AG08395 (cell line): ENCODE results near the gene MSI2.
A peak's percentile ranks its signal among the peaks of the same experiment; 100 is the strongest.

ENCODE experiments used
- DNase-seq: peaks from one replicate; pipeline ENCODE4 v3.0.0; 2012; ENCODE audit warnings: mixed read lengths, low spot score

MSI2 gene

DNA sequence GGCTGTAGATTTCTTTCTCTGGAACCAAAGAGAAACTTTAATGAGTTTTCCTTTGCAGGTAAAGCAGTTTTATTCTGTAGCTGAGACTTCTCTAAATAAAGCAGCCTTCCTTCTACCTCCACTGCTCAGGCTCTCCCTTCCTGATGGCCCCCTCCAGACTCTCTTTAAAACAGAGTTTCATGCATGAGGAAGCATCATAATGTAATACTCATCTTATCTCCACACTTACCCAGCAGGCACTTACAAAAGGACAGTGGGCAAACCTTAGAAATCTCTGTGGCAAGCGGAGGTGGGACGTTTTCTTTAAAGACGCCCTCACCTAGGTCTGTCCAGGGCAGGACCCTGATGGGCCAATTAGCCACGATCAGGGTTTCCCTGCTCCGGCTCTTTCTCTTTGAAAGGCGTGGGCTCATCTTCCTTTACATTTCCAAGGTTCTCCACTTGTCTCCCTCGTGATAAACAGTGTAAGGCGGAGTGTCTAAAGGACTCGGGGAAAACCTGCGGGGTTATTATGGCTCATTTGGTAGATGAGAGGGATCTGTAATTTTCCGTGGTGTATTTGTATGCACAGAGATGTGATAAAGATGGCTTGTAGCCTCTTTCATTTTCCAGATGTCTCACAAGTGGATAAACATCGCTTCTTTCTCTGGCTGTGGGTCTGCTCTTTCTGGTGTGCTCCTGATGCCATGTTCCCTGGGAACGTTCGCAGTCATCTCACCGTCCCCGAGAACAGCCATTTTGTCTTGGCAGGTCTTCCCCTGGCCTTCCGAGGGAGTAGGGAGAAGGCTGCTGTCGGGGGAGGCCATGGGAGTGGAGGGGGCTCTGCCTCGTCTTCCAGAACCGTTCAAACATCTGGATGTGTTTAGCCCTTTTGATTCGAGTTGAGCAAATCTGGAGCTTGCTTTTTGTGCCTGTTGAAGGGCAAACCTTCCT is 249.8 kb downstream of the MSI2 start:
- DNase-seq, result no peak

DNA sequence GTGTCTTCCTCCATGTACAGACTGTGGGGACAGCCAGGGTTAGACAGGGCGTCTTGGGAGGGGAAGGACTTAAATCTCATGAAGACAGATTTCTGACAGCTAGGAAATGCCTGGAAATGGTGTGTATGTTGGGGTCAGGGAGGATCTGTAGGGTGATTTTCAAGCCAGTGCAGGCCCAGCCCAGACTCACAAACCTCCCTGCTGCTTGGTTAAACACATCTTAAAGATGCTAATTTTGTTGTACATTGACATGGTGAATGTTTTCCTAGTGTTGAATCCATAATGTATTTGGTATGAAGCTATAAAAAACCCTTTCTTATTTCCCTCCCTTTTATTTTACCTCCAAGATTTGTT is 250.4 kb downstream of the MSI2 start:
- no peak for DNase-seq

DNA sequence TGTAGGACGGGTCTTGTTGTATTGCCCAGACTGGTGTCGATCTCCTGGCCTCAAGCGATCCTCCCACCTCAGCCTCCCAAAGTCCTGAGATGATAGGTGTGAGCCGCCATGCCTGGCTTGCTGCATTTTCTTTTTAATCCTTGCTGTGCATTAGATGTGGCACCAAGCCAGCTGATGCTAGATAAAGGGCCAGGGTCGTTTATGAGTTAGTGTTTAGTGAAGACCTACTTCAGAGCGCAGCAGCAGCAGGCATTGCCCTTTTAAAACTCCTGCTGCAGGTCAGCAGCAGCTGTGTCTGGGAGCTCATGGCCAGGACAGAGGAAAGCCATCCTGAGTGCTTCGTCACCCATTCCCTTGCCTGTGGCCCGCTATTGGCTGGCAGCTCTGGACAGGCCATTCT is 251.5 kb downstream of the MSI2 start:
- DNase-seq, result no peak

DNA sequence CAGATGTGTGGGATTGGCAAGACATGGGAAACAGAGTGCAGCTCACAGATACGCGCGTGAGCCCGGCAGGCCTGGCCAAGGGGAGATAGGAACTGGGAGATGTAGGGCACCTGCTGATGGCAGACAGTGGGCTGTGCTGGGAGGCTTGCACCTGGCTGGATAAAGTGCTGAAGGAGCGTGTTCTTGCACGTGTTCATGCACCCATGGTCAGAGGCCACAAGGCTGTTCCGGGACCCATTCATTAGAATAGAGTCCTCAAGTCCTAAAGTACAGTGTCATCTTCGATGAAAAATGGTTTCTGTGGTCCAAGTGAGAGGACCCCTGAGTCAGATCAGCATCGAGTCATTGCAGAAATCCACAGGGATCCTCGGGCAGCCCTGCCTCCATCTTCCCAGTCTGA is 252.3 kb downstream of the MSI2 start:
- DNase-seq, result no peak

DNA sequence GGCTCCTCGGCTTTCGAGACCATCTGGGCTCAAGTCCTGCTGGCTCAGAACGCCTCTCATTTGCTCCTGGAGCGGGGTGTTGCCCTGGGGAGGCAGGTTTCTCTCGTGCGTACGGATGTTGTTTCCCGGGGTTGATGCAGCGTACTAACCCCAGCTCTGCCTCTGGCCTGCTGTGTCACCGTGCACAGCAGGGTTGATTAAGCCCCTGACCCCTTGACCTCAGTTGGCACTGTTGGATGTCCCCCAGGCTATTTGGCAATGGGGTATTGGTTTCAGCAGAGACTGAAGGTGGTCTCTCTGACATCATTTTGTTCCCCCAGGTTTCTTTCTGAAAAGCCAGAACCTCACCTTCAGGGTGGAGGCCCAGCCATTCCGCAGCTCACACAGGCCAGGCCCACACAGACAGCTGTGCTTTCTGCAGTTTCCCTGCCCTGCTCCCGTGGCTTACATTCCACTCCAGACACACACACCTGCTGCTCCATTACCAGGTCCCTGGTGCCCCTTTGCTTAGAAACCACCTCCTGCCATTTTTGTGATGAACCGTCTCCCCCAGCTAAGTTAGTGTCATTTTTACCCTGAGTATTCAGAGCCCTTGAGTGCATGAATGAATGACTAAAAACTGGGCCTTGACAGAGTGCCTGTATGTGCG is 255.3 kb downstream of the MSI2 start:
- no peak for DNase-seq

DNA sequence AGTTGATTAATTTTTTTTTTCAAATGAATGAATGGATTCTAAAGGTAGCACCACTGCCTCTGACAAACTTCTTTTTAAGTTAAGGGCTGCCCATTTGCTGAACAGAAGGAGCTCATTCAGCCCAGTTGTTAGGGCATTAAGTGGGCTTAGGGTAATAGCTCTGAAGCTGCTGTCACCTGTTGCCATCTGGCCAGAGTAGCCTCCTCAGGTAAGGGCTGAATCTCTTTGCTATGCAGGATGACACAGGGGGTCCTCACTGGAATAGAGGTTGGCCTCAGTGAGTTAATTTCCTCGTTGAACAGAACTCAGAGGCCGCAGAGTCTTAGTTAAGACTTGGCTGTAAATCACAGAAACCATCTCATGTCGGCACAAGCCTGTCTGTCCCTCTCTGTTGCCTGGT is 255.9 kb downstream of the MSI2 start:
- DNase-seq, result no peak

DNA sequence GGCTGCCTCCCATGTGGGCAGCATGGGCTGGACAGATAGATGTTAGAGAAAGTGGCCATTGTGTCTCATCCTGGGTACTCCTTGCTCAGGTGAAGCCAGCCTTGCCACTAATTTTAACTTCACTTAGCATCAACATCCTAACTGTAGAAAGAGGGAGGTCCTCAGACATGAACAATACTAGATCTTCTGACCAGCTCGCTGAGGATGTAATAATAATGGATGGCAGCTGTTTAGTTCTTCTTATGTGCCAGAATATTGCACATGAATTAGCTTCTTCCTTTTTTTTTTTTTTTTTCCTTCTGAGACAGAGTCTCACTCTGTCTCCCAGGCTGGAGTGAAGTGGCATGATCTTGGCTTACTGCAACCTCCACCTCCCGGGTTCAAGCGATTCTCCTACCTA is 256.4 kb downstream of the MSI2 start:
- no peak for DNase-seq

DNA sequence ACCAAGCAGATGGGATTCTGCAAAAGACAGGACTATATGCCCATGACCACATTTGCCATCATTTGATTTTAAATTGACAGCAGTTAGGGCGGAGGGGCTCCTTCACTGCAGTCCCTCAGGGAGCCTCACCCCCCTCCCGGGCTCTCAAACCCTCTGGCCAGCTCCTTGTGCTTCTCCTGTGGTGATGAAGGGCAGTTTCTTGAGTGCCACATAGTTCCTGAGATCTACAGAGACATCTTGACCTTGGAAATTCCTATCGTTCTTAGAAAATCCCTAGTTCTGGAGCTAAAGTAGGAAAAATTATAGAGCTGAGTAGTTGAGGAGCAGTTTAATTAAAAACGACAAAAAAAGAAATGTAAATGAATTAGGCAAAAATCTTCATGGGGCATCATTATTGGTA is 257.2 kb downstream of the MSI2 start:
- DNase-seq, result no peak

DNA sequence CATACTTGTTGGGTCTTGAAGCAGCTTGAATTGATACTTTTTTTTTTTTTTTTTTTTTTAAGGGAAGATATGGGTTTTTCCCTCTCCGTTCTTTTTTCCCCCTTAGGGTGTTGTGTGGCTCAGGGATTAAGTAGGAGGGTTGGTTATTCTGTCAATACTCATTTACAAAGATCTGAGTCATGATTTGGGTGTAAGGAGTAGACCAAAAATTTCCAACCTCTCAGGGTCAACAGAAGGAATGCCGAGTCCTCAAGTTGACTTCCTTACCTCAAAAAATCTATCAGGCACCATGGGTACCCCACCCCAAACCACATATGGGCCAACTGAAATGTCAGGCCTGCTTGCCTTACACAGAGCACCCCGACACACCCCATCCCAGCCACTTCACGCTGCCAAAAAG is 258.3 kb downstream of the MSI2 start:
- no peak for DNase-seq

DNA sequence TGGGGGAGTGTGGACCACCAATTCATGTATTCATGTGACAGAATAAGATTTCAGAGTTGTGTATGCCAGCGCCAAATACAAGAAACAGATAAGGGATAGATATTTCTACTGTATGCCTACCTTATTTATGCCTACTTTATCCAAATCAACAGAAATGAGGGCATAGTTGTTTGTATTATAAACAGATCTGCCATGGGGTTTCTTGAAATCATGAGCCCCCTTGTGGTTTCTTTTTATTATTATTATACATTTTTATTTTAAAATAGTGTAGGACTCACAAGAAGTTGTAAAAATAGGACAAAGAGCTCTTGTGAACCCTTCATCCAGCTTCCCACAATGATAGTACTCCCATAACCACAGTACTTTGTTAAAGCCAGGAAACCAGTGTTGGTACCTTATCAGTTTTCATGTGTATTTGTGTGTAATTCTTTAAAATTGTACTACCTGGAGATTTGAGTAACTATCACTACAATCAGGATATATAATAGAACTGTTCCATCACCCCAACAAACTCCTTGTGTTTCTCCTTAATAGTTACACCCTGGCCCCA is 259.4 kb downstream of the MSI2 start:
- no peak for DNase-seq

DNA sequence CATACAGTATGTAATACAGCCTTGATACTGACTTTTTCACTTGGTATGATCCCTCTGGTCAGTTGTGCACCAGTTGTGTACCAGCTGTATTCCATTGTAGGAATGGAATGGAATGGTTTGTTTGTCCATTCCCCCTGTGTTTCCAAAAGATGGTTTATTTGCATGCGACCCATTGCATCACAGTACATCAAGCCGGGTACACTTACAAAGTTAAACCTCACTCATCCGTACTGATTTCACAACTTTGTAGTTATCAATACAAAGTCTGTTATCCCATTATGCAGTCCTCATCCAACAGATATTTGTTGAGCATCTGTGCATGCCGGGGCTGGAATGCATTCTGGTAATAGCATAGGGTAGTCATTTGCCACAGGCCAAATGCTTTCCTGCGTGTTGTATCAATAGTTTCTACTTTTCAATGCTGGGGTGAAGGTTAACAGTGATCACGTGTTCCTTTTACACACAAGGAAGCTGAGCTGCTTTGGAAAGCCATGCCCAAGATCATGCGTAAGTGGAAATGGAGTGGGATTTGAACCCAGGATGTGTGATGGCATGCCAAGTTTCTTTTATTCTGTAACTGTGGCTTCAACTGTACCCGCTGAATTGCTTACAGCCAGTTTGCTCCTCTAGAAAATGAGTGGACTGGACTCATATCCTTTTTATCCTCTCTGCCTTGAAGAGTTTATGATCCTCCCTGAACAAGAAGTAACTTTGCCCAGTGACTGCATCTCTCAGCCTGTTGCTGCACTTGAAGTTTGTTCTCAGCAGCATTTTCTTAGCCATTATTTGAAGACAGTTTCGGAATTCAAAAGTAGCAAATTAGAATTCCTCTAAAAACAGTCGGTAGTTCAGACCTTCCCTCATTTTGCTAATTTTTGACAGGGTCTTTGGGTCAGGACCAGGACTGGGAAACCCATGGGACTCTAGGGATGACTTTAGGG is 260.2 kb downstream of the MSI2 start:
- no peak for DNase-seq

DNA sequence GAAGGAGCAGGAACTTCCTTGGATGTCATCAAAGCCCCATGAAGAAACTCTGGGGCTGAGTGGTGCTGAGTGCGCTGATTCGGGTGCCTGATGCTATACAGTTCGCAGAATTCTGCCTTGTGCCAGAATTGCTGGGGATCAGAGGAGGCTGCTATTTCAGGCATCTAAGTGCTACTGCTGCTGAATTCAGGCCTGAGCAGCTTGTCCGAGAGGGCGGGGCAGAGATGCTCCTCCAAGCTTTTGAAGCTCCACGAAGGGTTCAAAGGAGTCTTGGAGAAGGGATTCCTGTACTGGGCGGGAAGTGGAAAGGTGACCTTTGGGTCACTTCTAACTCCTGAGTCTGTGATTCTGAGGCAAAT is 260.9 kb downstream of the MSI2 start:
- DNase-seq, result no peak

DNA sequence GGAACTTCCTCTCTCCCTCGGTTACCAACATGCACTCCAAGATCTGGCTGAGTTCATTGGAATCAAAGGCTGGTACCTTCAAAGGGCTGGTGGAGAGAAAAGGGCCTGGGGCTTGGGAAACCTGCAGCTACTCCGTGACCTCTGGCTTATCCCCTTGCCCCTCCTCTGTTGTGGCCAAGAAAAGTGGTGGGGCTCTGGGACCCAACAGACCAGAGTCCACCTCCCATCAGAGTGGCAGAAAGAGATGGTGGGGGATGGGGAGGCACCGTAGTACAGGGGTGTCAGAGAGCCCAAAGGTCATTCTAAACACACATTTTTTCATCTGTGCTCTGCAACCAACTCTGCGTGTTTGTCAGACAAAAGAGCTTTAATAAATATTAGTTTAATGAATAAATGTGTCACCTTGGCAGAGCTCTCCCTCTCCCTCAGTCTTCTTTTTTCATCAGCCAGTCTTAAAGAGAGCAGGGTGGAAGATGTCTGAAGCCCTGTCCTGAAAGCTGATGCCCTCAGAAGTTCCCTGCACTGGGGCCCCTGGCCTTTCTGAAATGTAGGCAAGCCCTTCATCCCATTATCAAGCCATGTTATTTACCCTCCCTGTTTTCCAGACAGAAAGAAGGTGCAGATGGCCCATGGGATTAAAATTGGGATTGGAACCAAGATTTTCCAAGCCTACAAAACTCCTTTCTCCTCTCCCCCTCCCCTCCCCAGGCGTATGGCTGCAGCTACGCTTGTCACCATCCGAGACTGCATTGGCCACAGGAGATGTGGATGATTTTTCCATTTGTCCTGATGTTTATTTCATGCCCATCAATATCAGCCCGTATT is 261.5 kb downstream of the MSI2 start:
- DNase-seq, result no peak

DNA sequence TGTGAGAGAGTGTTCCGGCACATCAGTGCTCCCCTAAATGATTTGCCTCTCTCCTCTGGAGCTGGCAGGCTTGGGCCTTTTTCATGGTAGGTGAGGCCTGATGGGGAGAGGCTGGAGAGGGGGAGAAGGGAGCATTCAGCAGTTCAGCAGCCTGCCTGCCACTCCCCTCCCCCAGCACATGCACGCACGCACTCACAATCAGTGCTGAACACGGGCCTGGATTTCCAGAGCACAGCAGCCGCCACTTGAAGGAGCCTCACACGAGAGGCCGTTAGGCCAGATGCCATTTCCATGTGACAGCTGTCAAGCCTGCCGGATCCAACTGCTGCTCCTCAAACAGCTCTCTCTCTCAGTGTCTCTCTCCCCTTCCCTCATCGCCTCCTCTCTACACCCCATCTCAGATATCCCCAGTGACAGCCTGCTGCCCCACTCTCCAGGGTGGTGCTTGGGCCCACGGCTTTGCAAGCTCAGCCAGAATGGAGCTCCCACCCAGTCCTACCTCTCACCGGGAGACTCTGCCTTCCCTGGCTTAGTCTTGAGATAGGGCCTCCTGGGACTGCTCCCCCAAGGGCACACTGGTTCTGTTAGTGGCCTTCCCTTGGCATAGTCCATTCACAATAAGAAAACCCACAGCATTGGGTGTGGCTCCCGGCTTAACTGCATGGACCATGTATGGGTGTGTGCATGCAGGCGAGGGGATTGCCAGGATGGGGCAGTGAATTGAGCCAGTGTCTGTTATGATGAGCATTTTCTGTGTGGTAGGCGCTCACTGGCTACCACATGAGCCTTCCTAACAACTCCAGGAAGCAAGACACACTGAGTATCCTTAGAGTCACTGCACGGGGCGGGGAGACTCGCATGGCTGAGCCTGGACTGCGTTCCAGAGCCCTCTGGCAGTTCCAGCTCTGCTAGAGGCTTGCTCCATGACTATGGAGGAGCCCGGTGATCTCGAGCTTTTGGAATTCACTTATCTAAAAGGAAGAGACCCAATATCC is 262.6 kb downstream of the MSI2 start:
- DNase-seq, result peak; percentile 31

DNA sequence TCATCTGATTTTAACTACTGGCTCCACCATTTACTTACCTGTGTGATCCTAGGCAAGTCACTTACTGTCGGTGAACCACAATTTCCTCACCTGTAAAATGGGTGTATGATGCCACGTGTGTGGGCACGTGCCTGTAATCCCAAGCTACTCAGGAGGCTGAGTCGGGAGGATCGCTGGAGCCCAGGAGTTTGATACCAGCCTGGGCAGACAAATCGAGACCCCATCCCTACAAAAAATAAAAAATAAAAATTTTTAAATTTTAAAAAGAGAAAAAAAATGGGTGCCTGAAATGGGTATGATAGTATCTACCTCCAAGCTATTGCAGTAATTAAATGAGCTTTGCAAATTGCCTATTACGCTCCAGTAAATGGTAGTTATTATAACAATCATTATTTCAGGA is 263.5 kb downstream of the MSI2 start:
- DNase-seq, result no peak

DNA sequence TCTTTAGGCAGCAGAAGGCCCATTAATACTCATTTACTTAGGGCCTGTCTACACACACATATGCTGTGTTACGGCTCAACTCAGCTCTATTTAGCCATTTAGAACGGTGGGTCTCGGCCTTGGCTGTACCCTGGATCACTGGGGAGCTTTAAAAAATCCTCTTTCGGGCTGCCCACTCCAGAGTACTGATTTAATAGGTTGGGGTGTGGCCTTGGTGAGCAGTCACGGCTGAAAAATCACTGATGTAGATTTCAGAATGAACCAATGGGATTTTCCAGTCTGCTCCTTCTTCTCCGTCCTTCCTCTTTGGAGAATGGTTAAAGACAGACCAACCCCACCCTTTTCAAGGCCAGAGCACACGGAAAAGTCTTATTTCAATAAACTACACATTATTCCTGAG is 265.3 kb downstream of the MSI2 start:
- no peak for DNase-seq

DNA sequence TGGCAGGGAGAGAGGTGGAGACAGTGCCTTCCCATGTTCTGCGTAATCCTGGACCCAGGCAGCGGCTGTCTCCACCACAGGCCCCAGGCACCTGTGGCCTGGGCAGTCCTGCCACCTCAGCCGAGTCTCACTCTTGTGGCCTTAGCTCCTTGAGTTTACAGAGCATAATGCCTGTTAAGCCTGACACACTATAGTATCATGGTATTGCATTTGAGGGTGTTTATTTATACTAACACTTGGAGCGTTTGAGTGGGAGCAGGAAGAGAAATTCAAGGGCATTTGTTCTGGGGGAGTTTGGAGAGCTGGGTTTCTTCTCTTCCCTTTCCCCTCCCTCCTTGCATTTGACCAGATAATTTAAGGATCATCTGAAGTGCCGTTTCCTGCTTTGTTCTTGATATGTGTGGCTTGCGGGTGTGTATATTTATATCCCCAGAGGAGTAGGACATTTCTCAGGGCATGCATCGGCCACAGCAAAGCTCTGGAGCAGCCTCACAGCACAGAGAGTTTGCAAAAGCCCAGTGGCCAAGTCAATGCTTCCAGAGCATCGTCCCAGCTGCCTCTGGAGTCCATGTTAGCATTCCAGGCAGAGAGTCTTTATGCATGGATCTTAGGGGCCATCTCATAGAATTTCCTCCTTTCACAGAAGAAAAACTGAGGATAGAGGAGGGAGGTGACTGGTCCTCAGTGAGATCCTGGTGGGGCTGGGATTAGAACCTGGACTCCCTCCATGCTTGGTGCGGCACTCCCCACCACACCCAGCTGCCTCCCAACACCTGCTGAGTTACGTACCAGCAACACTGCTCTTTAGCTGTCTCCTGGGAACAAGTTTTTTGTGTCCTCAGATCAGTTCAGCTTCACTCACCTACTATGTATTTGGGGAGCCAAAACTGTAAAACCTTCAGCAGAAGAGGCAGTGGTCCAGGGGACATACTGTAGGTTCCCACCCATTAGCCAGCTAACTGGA is 266.0 kb downstream of the MSI2 start:
- no peak for DNase-seq

DNA sequence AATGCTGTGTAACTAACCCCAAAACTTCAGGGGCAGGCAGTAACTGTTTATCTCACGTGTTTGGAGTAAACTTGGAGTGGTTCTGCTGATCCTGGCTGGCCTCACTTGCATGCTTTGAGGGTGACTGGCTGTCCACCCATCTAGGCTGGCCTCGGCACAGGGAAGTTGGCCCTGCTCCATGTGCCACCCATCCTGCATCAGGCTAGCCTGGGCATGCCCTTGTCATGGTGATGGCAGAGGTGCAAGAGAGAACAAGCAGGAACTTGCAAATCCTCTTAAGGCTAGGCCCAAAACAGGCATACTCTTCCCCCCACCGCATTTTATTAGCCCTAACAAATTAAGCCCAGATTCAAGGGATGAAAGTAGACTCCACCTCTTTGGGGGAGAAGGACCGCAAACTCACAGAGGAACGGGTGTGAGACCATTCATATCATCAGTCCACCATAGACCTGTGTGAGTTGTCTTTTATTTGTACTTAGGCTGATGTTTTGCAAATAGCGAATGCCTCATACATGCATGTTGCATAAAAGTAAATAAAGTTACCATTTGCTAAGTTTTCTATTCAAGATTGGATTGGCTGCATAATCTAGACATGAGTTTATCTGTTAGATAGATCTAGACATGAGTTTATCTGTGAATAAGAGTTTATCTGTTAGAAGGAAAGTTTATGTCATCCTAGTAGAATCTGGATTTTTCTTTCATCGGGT is 267.8 kb downstream of the MSI2 start:
- DNase-seq, result peak; percentile 62
